Activated CD4-positive, alpha-beta T cell treated with anti-CD3 and anti-CD28 coated beads, Interleukin-2, amount 50 U/mL, for 48 hours (primary cell): ENCODE measurements around the gene SLCO3A1.

ENCODE experiments used
- DNase-seq, 2 experiments: peaks; one replicate each; pipeline ENCODE4 v3.0.0-alpha.2; 2020

SLCO3A1 gene

GRCh38 chr15:92076541-92076940 is 223.0 kb downstream of the SLCO3A1 start:
- DNase-seq, result no peak

GRCh38 chr15:92077353-92078085 is 224.0 kb downstream of the SLCO3A1 start:
- DNase-seq, result peak; percentile 75 to 84

DNA sequence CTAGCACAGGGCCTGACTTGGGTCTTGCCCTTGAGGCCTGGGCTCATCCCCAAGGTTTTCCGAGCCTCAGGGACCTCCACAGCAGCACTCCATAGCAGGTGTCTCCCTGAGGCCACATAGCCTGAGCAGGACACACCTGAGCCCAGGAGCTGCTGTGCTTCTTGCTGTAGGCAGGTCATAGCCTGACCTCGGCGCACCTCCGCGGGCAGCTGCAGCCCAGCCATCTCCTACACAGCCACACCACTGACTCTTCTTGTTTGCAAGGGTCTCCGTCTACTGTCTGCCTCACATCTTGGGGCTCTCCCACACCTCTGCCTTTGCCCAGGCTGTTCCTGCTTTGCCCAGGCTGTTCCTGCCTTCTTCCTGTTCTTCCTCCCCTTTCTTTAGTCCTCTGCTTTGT is 224.8 kb downstream of the SLCO3A1 start:
- DNase-seq, result no peak

- peak; percentile 39 to 52 for DNase-seq
Measured at GRCh38 chr15:92079047-92079446, 225.5 kb downstream of the SLCO3A1 start.

DNA sequence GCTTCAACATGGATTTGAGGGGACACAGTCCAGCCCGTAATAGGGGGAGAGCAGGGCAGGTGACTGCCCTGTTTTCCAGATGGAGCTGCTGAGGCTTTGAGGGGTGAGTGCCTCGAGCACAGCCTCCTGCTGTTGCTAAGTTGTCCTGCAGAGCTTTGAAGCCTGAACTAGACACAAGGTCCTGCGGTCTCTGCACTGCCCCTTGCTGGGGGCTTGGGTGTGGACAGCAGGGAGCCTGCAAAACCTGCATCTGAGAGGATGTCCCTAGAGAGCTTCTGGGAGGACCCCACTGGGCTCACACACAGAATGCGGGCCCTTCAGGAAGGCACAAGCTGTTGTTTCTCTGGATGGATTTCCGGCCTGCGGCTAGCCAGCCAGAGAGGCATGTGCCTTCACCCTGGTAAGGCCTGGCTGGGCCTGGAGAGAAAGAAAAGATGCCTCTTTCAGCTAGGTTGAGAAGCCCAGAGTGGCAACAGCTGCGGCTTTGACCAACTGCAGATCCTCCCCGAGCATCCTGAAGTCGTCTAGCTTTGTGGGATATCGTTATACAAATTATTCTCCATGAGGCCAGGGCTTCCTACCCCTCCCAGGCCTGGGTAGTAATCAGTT is 226.2 kb downstream of the SLCO3A1 start:
- DNase-seq, result no peak

DNA sequence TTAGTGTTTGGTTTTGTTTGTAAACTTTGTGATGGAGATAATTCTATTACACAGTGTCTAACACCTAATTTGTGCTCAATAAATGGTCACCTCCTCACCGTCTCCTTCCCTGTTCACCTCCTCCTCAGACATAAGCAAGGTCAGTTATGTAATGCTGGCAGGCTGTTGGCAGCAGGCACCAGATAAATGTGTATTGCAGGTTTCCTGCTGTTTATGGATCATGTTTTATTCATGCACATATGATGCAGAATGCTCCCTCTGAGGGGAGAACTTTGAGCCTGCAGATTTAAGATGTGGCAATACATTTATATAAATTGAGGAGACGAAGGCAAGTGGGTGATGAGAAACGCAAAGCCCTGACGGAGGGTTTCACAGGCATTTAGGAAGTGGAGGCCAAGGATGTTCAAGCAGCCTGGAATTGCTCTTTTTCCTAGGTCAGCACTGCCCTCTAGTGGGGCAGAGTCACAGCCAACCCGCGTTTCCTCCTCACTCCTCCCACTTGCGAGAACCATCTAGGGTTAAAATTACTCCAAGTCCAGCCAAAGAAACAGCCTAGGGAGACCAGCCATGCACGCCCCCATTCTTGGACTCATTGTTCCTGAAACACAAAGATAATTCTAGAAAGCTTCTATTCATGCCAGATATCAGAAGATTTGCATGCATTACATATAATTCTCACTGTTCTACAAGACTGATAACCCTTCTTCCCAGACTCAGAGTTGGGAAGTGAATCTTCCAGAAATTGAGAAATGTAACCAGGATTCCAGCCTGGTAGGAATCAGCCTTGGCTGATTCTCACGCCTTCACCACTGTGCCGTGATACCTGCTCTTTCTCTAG is 228.7 kb downstream of the SLCO3A1 start:
- DNase-seq, result peak; percentile 73 to 76

DNA sequence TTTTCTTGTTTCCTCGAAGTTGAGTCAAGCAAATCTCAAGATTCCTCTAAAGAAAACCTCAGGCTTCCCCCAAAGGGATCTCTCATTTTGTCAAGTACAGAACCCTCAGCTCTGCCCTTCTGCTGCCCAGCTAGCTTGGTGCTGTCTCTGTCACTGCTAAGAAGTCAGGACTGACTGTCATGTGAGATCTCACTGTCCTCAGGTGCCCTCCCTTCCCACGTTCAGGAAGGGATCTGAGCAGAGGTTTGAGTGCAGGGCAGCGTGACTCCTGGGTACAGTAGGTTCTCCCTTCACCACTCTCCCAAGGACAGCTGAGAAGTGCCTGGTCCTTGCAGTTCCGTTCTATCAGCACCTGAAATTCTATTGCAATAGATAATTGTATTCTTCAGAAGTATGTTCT is 229.7 kb downstream of the SLCO3A1 start:
- DNase-seq, result no peak

DNA sequence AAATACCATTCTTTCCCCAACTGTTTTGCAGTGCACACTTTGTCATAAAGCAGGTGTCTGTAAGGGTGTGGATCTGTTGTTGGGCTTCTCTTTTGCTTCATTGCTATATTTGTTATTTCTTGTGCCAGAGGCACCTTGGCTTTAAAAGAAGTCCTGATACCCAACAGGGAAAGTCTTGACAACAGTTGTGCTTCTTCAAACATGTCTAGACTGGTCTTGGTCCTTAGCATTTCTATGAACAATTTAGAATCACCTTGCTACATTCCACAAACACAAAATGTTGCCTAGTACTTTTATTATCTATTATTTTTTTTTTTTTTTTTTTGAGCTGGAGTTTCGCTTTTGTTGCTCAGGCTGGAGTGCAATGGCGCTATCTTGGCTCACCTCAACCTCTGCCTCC is 233.7 kb downstream of the SLCO3A1 start:
- DNase-seq, result no peak

DNA sequence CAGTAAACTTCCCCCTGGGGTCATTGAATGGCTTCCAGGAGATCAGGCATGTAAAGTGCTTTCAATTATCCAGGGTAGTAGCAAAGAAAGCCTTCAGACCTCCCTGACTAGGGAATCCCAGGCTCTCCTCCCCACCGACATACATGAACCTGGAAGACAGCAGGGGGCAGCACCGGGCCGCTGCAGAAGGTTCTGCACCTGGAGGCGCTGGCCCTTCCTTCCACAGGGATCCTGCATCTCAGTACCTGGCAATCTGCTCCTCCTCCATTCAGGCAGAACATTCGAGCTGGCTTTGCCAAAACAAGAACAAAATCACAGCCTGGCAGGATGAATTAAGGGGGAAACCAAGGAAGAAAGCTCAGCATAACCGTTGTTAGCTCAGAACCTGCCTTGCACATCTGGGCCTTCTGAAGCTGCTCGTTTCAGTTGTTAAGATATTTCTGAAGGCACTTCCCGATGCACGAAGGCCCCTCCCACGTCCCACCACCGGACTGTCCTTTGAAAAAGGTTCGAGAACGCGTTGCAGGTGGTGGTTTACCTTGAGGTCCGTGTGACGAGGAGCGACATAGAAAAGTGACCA is 237.7 kb downstream of the SLCO3A1 start:
- DNase-seq, result peak; percentile 36 to 41

DNA sequence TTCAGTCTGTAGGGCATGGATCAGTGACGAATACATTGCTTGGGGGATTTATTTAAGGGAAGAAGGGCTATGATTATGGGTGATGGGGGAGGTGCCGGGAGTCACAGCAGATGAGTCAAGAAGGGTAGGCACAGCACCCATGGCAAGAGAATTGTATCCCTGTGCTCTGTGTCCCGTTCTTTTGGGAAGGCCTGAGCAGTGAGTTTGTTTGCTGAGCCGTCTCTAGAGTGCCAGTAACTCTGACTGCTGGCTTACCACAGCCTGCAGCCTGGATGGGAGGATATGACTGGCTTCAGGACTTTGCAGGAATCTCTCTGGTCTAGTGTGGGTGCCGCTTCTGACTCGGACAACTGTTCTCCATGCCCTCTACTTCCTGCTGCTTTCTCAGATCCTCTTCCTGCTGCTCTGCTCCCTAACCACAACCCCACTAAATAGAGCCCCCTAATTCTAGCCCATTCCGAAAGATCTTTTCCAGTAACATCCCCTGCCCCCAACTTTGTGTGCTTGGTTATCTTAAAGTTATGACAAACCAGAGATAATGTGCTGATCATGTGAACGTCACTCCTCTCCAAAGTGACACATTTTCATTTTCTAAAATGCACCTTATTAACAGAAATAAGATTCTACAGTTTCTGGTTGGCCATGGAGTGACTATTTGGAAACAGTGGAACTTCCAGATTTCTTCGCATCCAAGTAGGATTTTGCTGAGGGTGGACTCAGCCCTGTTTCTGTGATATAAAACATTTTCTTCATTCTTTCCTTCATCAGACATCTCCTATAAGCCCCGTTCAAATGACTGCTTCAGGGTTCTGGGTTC is 239.0 kb downstream of the SLCO3A1 start:
- DNase-seq, result no peak

DNA sequence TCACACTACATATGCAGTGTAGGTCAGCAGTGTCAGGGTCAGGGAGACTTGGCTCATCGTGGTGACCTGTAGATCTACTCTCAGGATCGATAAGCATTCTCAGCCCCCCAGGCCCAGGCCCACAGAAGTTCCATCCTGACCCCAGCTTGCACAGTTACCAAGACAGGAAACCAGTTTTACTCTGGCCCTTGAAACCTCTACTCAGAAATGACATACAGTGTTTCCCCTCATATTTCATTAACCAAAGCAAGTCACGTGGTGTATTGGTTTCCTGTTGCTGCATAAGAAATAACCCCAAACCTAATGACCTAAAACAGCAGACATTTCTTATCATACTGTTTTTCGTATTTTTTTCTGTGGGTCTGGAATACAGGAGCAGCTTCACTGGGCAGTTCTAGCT is 242.2 kb downstream of the SLCO3A1 start:
- no peak for DNase-seq

- DNase-seq, result peak; percentile 49 to 64
Measured at GRCh38 chr15:92097474-92098178, 244.1 kb downstream of the SLCO3A1 start.

GRCh38 chr15:92098869-92099268 is 245.4 kb downstream of the SLCO3A1 start:
- DNase-seq, result no peak

GRCh38 chr15:92100301-92100700 is 246.8 kb downstream of the SLCO3A1 start:
- DNase-seq, result no peak

DNA sequence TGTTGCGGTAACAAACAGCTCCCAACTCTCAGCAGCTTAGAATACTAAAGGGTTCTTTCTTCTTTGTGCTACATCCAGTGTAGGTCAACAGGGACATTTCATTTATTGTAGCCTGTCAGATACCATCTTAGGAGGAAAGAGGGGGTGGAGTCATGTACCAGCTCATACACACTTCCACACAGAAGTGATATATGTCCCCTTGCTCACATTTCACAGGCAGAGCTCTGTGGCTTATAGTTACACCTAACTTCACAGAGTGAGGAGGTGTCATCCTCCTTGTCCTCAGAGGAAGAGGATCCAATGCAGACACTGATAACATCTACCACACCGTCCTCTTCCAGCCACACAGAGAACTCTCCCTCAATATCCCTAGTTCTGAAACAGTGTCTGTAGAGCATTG is 247.2 kb downstream of the SLCO3A1 start:
- no peak for DNase-seq

DNA sequence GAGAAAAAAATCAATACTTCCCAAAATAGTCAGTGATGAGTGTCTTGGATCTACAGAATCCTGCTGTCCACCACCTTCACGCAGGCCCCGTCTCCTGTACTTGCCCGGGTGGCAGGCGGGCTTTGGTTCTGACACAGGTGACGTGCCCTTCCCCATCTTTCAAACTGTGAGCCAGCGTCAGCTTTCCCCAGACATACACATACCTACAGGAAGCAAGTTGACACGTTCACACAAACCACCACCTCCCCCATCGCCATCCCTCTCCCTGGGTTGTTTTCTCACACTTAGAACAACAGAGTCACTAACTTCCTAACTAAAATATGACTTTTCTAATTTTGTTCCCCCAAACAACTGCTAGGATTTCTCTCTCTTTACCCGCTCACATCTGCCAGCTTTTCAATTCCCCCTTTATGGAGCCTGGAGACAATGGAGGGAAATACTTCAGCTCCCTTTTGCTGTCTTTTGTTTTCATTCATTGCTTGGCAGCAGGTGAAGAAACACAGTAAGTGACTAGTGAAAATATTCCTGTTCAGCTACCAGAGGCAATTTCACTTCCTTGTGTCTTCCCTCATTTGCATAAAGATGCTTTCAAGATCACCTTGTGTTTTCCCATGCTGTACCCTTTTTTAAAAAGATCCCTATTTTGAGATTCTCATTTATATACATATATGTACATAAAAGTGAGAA is 248.3 kb downstream of the SLCO3A1 start:
- DNase-seq, result no peak

GRCh38 chr15:92102395-92102755 is 248.9 kb downstream of the SLCO3A1 start:
- DNase-seq, result no peak

DNA sequence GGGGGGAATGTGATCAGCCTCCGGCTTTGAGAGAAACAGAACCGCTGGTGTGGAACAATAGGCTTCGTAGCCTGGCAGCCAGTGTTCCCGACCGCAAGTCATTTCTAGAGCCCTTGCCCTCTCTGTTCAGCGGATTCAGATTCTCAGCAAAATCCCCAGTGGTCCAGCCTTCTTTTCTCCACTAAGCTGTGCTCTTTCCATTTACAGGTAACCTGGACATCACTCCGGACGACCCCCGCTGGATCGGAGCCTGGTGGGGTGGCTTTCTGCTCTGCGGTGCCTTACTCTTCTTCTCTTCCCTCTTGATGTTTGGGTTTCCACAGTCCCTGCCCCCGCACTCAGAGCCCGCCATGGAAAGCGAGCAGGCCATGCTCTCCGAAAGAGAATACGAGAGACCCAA is 250.6 kb downstream of the SLCO3A1 start:
- DNase-seq, result no peak

DNA sequence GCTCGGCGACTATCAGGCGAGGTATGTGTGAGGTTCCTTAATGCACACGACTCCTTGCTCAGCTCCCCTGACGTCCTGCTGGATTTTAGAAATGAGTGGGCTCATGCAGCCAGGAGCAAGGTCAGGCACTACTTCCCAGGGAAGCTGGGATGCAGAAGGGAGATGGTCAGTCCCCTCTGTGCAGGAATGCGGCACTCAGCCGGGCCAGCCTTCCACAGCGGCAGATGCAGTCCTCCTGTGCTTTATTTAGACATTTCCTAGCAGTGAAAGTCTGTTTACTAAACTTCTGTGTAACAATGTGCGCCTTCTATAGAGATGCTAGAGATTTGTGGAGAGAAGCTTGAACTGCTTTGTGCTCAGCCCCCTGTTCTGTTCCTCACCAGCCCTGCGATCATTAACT is 252.1 kb downstream of the SLCO3A1 start:
- no peak for DNase-seq

DNA sequence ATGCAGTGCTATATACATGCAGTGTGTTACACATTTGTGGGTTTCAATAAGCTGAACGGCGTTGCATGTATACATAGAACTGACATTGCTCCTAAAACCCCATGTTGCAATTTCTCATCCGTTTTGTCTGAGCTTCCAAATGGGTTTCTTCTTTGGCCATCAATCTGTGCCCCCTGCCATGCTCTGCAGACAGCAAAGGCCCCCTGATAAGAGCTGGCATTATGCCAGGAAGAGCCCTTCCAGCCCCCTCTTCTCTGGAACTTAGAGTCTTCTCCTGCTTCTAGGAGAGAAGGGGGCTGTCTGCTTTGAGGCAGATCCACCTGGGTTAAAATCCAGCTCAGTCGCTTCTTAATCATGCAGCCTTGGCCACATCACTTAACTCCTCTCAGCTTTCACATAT is 254.0 kb downstream of the SLCO3A1 start:
- DNase-seq, result no peak

DNA sequence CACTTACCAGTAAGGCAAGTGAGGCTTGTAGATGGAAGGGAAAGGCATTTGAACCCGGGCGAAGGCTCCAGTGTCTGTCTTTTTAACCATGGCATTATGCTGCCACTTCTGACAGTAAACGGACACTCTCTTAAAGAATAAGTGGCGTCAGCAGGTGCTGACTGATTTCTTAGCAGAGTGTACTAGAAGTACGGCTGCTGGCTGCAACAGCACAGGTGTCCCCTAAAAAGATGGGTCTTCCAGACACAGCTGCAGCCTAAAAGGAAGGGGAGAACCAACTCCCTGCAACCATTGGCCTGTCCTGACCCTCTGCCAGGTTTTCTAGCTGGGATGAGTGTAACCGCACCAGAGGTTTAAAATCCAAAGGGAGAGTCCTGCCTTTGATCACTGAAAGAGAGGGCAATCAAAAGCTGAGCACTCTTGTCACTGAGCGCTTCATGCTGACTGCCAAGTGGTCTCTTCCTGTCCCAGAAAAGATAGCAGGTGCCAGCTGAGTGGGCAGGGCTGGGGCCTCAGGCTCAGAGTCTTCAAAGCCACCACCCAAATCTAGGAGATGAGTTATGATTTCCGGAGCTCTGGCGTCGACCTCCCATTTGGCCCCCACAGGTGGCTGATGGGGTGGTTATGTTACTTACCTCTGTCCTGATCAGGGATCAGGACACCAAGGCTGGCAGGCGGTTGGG is 255.8 kb downstream of the SLCO3A1 start:
- no peak for DNase-seq
